ENCODE results near the gene ZNF77. TPM values are rescaled to one million over a fixed set of nuclear protein-coding genes. Genes with fewer than 3 reads are reported as not detected.

The ZNF77 gene
- total RNA-seq, 1 experiment from 2014 or later = 5.9 TPM

GRCh38 chr19:2923510-2923909 lies 21.3 kb downstream of the ZNF77 start:
- no peak overlapping the region for H2AFZ ChIP-seq (ENCODE audit: low read depth, low read length, poor library complexity, severe bottlenecking)
- RAD21 ChIA-PET (ENCODE audit: low non-redundant PET in 1 of 2, low total read pairs in 2 of 2, uncharacterized antibody in 2 of 2, unreplicated experiment in 2 of 2) = no interaction called here
- H3K4me2 ChIP-seq (ENCODE audit: low read length) = no peak overlapping the region
- TF ChIP-seq TCF7L2 (IDR thresholded peaks at IDR 0.05; ENCODE audit: borderline replicate concordance, extremely low read depth, insufficient read depth, insufficient read length) = no peak
- no peak for TF ChIP-seq FOSL1 (IDR thresholded peaks at IDR 0.05; ENCODE audit: low read depth)
- TF ChIP-seq YY1 (IDR thresholded peaks at IDR 0.05; ENCODE audit: extremely low read depth, insufficient replicate concordance, low read depth, low read length) = no peak
- no peak for TF ChIP-seq CTCF (IDR thresholded peaks at IDR 0.05 in 2 of 3, conservative IDR thresholded peaks at IDR 0.05 in 1 of 3; ENCODE audit: borderline replicate concordance in 1 of 3, insufficient read depth in 1 of 3, low read depth in 2 of 3, low read length in 2 of 3)
- TF ChIP-seq JUND (IDR thresholded peaks at IDR 0.05) = no peak
- no peak for TF ChIP-seq ZFX (IDR thresholded peaks at IDR 0.05)
- no peak for TF ChIP-seq SIN3A (IDR thresholded peaks at IDR 0.05; ENCODE audit: low read depth)
- TF ChIP-seq EZH2phosphoT487 (IDR thresholded peaks at IDR 0.05; ENCODE audit: borderline replicate concordance) = no peak
- TF ChIP-seq ZBTB33 (IDR thresholded peaks at IDR 0.05; ENCODE audit: extremely low read depth, insufficient replicate concordance, low read length) = no peak
- no peak for TF ChIP-seq CBX3 (IDR thresholded peaks at IDR 0.05; ENCODE audit: low read depth)
- no peak for TF ChIP-seq ELF1 (IDR thresholded peaks at IDR 0.05; ENCODE audit: borderline replicate concordance, low read depth)
- TF ChIP-seq SP1 (IDR thresholded peaks at IDR 0.05; ENCODE audit: low read depth) = no peak
- TF ChIP-seq POLR2AphosphoS5 (IDR thresholded peaks at IDR 0.05; ENCODE audit: low read depth, low read length) = no peak
- TF ChIP-seq SRF (IDR thresholded peaks at IDR 0.05; ENCODE audit: low read depth) = no peak
- TF ChIP-seq POLR2A (IDR thresholded peaks at IDR 0.05; ENCODE audit: borderline replicate concordance, extremely low read depth, insufficient read depth, insufficient read length) = no peak
- no TSS peak for BruUV-seq (replicated peaks)
- DNase-seq (ENCODE audit: low read depth, low spot score) = no peak
- no peaks in the 10 kb centered on the region for H4K20me1 ChIP-seq (ENCODE audit: insufficient read depth)
- POLR2A ChIA-PET = no interaction called here
- peaks cover 0 to 9% of the 10 kb centered on the region in 2 experiments; a peak in 1 of 4 replicates for H3K36me3 ChIP-seq (ENCODE audit: control insufficient read depth in 1 of 2, insufficient read depth in 2 of 2, low read length in 2 of 2)
- H3K4me3 ChIP-seq (replicated peaks in 1 of 2; ENCODE audit: low read depth in 1 of 2, low read length in 2 of 2) = no peak overlapping the region
- no peaks in the 10 kb centered on the region for H3K27me3 ChIP-seq (ENCODE audit: insufficient read depth, low read length)
- no peak for ATAC-seq
- intact Hi-C loops (cut with micrococcal nuclease) = no loop called here
- no peak overlapping the region for H3K9ac ChIP-seq (ENCODE audit: low read length)
- CTCF ChIA-PET = interaction anchor here (1.3 kb wide), 1 partner anchor 36 kb away, joined by 3 read pairs; no protein-coding TSS in a partner anchor
- H3K4me1 ChIP-seq (ENCODE audit: control insufficient read depth in 1 of 2, insufficient read depth in 2 of 2, low read length in 2 of 2) = no peaks in the 10 kb centered on the region
- no peak overlapping the region for H3K27ac ChIP-seq (ENCODE audit: low read depth, low read length)
- H3K9me2 ChIP-seq (ENCODE audit: insufficient read depth) = no peaks in the 10 kb centered on the region
- no peaks in the 10 kb centered on the region for H3K79me2 ChIP-seq (ENCODE audit: insufficient read depth, low read length)
- peaks cover 4 to 6% of the 10 kb centered on the region in 2 experiments; a peak in 2 of 4 replicates for H3K9me3 ChIP-seq (ENCODE audit: control insufficient read depth in 1 of 2, insufficient read depth in 1 of 2, low read depth in 1 of 2, low read length in 2 of 2)

All from HCT116 (cell line).